PC-3 (cell line): ENCODE measurements around the gene MT1B. TPM values are rescaled to one million over a fixed set of nuclear protein-coding genes. Genes with fewer than 3 reads are reported as not detected.

Experiments used
- ATAC-seq: fragments of 200-7000 bp; cut with Tn5 transposase; 2 replicates; pipeline ENCODE4 v1.9.1; 2020; ENCODE audit warnings: mild to moderate bottlenecking, moderate library complexity
- BruUV-seq: library from RNA; stranded (reverse); fragments of 400-500 nt; replicated peaks from 2 replicates; lab custom pipeline; 2021; lab: Mats Ljungman, UMichigan
- CTCF ChIA-PET: fragments of 300-600 bp; sonication (Branson Sonifier 250); formaldehyde crosslinking; loops from one replicate; lab custom pipeline; 2022; ENCODE audit warnings: antibody characterized with exemption; lab: Charles Lee
- POLR2A ChIA-PET: fragments of 300-600 bp; sonication (Branson Sonifier 250); formaldehyde crosslinking; loops from one replicate; lab custom pipeline; 2022; ENCODE audit warnings: antibody characterized with exemption; ENCODE audit not compliant: unreplicated experiment; lab: Charles Lee
- DNase-seq: peaks from one replicate; pipeline ENCODE4 v3.0.0-alpha.2; 2015
- H2AFZ ChIP-seq: fragments of 300-600 bp; sonication (generic); 2 replicates; pipeline ENCODE4 v1.6.0; 2016; ENCODE audit warnings: antibody characterized with exemption, low read length
- H3F3A ChIP-seq: fragments of 300-600 bp; sonication (generic); one replicate; pipeline ENCODE4 v1.6.0; 2017; ENCODE audit warnings: antibody characterized with exemption, low read length, control low read depth, mild to moderate bottlenecking; ENCODE audit not compliant: unreplicated experiment
- H3K27ac ChIP-seq: fragments of 300-600 bp; sonication (generic); 2 replicates; pipeline ENCODE4 v1.5.1; 2016; ENCODE audit warnings: mild to moderate bottlenecking, low read length
- H3K27me3 ChIP-seq: fragments of 300-600 bp; sonication (generic); 2 replicates; pipeline ENCODE4 v1.6.1; 2016; ENCODE audit warnings: low read length, mixed read lengths
- H3K36me3 ChIP-seq: fragments of 300-600 bp; sonication (generic); 2 replicates; pipeline ENCODE4 v1.6.1; 2016; ENCODE audit warnings: low read depth, mixed run types, low read length, mixed read lengths
- H3K4me1 ChIP-seq: fragments of 300-600 bp; sonication (generic); 2 replicates; pipeline ENCODE4 v1.5.1; 2016; ENCODE audit warnings: low read length; ENCODE audit not compliant: insufficient read depth
- H3K4me2 ChIP-seq: fragments of 300-600 bp; sonication (generic); 2 replicates; pipeline ENCODE4 v1.6.0; 2016; ENCODE audit warnings: low read length
- H3K4me3 ChIP-seq: fragments of 300-600 bp; sonication (generic); 2 replicates; pipeline ENCODE4 v1.5.1; 2016; ENCODE audit warnings: mild to moderate bottlenecking, low read length, mixed read lengths
- H3K79me2 ChIP-seq: fragments of 300-600 bp; sonication (generic); 2 replicates; pipeline ENCODE4 v1.6.1; 2017; ENCODE audit warnings: low read length, mixed read lengths
- H3K9ac ChIP-seq: fragments of 300-600 bp; sonication (generic); 2 replicates; pipeline ENCODE4 v1.6.0; 2016; ENCODE audit warnings: mild to moderate bottlenecking, low read length
- H3K9me2 ChIP-seq: fragments of 300-600 bp; sonication (generic); replicated peaks from 2 replicates; pipeline ENCODE4 v1.6.1; 2016; ENCODE audit warnings: mixed run types, low read length, mixed read lengths
- H3K9me3 ChIP-seq: fragments of 300-600 bp; sonication (generic); 2 replicates; pipeline ENCODE4 v1.6.1; 2016; ENCODE audit warnings: low read length, mixed read lengths
- H4K20me1 ChIP-seq: fragments of 300-600 bp; sonication (generic); 2 replicates; pipeline ENCODE4 v1.6.1; 2016; ENCODE audit warnings: low read length, mixed read lengths
- CTCF ChIP-seq: fragments of 300-600 bp; sonication (generic); conservative IDR thresholded peaks from 2 replicates; pipeline ENCODE4 v1.5.1; 2017; ENCODE audit warnings: antibody characterized with exemption, low read depth, mild to moderate bottlenecking, low read length
- EZH2 ChIP-seq: fragments of 300-600 bp; sonication (generic); IDR thresholded peaks from one replicate; pipeline ENCODE4 v1.6.1; 2017; ENCODE audit warnings: antibody characterized with exemption, mild to moderate bottlenecking, low read length; ENCODE audit not compliant: unreplicated experiment
- EZH2phosphoT487 ChIP-seq: fragments of 300-600 bp; sonication (generic); IDR thresholded peaks from 2 replicates; pipeline ENCODE4 v1.6.1; 2018; ENCODE audit warnings: mild to moderate bottlenecking, antibody characterized with exemption, low read length, borderline replicate concordance
- intact Hi-C: fragments of 100-400 bp; cut with micrococcal nuclease; formaldehyde crosslinking; loops from 2 replicates; pipeline ENCODE4 v1.9.0; 2023
- total RNA-seq: library from RNA; depleted of rRNA; stranded (reverse); fragments of >200 nt; gene quantifications from 2 replicates; pipeline ENCODE4 v1.2.3, GENCODE V29; 2014

MT1B gene
- total RNA-seq, 1 experiment from 2014 or later = not detected

GRCh38 chr16:56682703-56683397 lies 31.2 kb downstream of the MT1B start:
- H3K4me1 ChIP-seq = peaks cover 29% of the 10 kb centered on the region
- H3K9me2 ChIP-seq = no peaks in the 10 kb centered on the region
- H3K4me2 ChIP-seq = peak overlapping the region; percentile 94
- no peaks in the 10 kb centered on the region for H3K9me3 ChIP-seq
- no peak for TF ChIP-seq EZH2phosphoT487
- no peak for TF ChIP-seq CTCF
- no peak for TF ChIP-seq EZH2
- peak overlapping the region; percentile 72 for H3K9ac ChIP-seq
- intact Hi-C loops = loop anchor here (5.0 kb wide), 1 partner anchor 76 kb away; the partner anchor contains the start of gene MT2A
- no peaks in the 10 kb centered on the region for H4K20me1 ChIP-seq
- ATAC-seq (no peak), DNase-seq (no peak)
- no peak overlapping the region for H3K27ac ChIP-seq
- CTCF ChIA-PET = no interaction called here
- H2AFZ ChIP-seq = peak overlapping the region; percentile 66
- BruUV-seq = TSS peak; percentile 91
- no peaks in the 10 kb centered on the region for H3K36me3 ChIP-seq
- no peaks in the 10 kb centered on the region for H3F3A ChIP-seq
- H3K4me3 ChIP-seq = peak overlapping the region; percentile 77
- POLR2A ChIA-PET = interaction anchor here (0.6 kb wide), 1 partner anchor 73 kb away, joined by 3 read pairs; no protein-coding TSS in a partner anchor
- H3K79me2 ChIP-seq = peaks cover 8% of the 10 kb centered on the region; the same call in 1 of the 2 replicates
- no peaks in the 10 kb centered on the region for H3K27me3 ChIP-seq

GRCh38 chr16:56683424-56684172 lies 31.9 kb downstream of the MT1B start:
- ChIA-PET POLR2A (no interaction called here), CTCF (no interaction called here)
- no peaks in the 10 kb centered on the region for H3K27me3 ChIP-seq
- no peak for ATAC-seq
- no peaks in the 10 kb centered on the region for H4K20me1 ChIP-seq
- no peaks in the 10 kb centered on the region for H3F3A ChIP-seq
- H3K4me3 ChIP-seq = peak overlapping the region; percentile 77; the same call in 1 of the 2 replicates
- H3K9ac ChIP-seq = no peak overlapping the region
- DNase-seq = no peak
- no peaks in the 10 kb centered on the region for H3K9me2 ChIP-seq
- no peak overlapping the region for H3K27ac ChIP-seq
- peak overlapping the region; percentile 94 for H3K4me2 ChIP-seq
- intact Hi-C loops = loop anchor here (5.0 kb wide), 1 partner anchor 76 kb away; the partner anchor contains the start of gene MT2A
- BruUV-seq = no TSS peak
- H3K79me2 ChIP-seq = peaks cover 8% of the 10 kb centered on the region; the same call in 1 of the 2 replicates
- H3K4me1 ChIP-seq = peaks cover 29% of the 10 kb centered on the region
- no peak overlapping the region for H2AFZ ChIP-seq
- TF ChIP-seq EZH2phosphoT487 (no peak), EZH2 (no peak), CTCF (no peak)
- no peaks in the 10 kb centered on the region for H3K9me3 ChIP-seq
- no peaks in the 10 kb centered on the region for H3K36me3 ChIP-seq
